Measurements from ENCODE around the gene SLC51B. TPM values are rescaled to one million over a fixed set of nuclear protein-coding genes. Genes with fewer than 3 reads are reported as not detected.

Gene SLC51B
- total and polyA plus RNA-seq, 2 of the 4 experiments (the other 2 are of a cell fraction) = not detected

DNA sequence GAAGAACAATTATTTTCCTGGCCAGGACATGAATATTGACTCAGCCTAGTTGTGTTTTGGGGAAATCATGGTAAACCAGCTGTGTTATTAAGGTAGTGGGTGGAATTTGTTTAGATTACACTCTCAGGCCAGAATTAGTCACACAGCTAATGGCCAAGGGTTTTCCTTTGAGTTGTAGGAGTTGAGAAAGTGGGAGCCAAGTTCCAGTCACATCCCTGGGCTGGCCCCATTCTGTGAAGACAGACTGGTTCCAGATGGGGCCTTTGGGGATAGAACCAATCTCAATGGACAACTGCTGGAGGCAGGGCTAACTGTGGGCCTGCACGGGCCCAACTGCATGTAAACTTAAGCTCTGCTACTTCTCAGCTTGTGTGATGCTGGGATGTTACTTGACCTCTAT, 24.0 kb downstream of the SLC51B start:
- dilution Hi-C loops (cut with HindIII; ENCODE audit: low sequenced_read_pairs, unreplicated experiment) = no loop called here

More for the DNA sequence above, 24.0 kb downstream of the SLC51B start:
- H3K4me1 ChIP-seq (ENCODE audit: control insufficient read depth, insufficient read depth, low read length) = peaks cover 42% of the 10 kb centered on the region
- peak overlapping the region; percentile 75; the same call in 1 of the 3 replicates for H2BK15ac ChIP-seq (ENCODE audit: low read depth, low read length)
- POLR2A ChIA-PET (ENCODE audit: unreplicated experiment) = interaction anchor here (0.5 to 0.6 kb wide), 2 partner anchors 270 to 1107 kb away, joined by 3 to 4 read pairs; no protein-coding TSS in a partner anchor
- H3K18ac ChIP-seq (ENCODE audit: low read depth, low read length) = no peak overlapping the region
- no peak overlapping the region for H3K56ac ChIP-seq (ENCODE audit: extremely low read depth, insufficient read depth, low read length)
- CTCF ChIA-PET = interaction anchor here (0.6 to 2.2 kb wide), 5 partner anchors 14 to 290 kb away, joined by 3 to 8 read pairs (median 6); no protein-coding TSS in a partner anchor
- peak overlapping the region; percentile 77; the same call in 1 of the 2 replicates for H3K27ac ChIP-seq (ENCODE audit: insufficient read depth, low read length)
- H3K36me3 ChIP-seq (ENCODE audit: control insufficient read depth, insufficient read depth, low read length) = no peaks in the 10 kb centered on the region
- H3K9me1 ChIP-seq (ENCODE audit: insufficient read depth, low read length) = peaks cover 37% of the 10 kb centered on the region
- no peak overlapping the region for H2AK9ac ChIP-seq (replicated peaks; ENCODE audit: low read depth, low read length, poor library complexity)
- peak overlapping the region; percentile 42; the same call in 1 of the 2 replicates for H3K4me2 ChIP-seq (ENCODE audit: low read depth, low read length)
- ATAC-seq (ENCODE audit: low read depth) (peak; percentile 95), DNase-seq (peak; percentile 99)
- in situ Hi-C loops (cut with MboI; ENCODE audit: low sequenced_read_pairs) = no loop called here
- WGBS, 2 experiments (ENCODE audit: extremely low coverage in 2 of 2, insufficient read length in 1 of 2) = no CpG with 5 or more reads among the region's 1 CpG
- no peaks in the 10 kb centered on the region for H3K79me1 ChIP-seq (ENCODE audit: low read depth in 1 of 2, low read length in 2 of 2)
- H4K91ac ChIP-seq (ENCODE audit: insufficient read depth, low read depth, low read length) = no peak overlapping the region
- H2AFZ ChIP-seq (replicated peaks; ENCODE audit: low read length, poor library complexity) = no peak overlapping the region
- no TSS peak for BruUV-seq (replicated peaks)
- TF ChIP-seq SMC3 (IDR thresholded peaks at IDR 0.05; ENCODE audit: low read depth, low read length) (no peak), BHLHE40 (IDR thresholded peaks at IDR 0.05; ENCODE audit: low read depth, low read length) (peak; percentile 87), RCOR1 (IDR thresholded peaks at IDR 0.05; ENCODE audit: insufficient replicate concordance, low read length) (no peak), RAD21 (IDR thresholded peaks at IDR 0.05; ENCODE audit: low read length) (no peak), CEBPB (IDR thresholded peaks at IDR 0.05; ENCODE audit: low read depth, low read length) (peak; percentile 35), MAFK (IDR thresholded peaks at IDR 0.05; ENCODE audit: low read depth, low read length) (0 out of 2 replicates have a peak, but pooled peaks have one; percentile 0), FOS (IDR thresholded peaks at IDR 0.05; ENCODE audit: low read depth, low read length) (peak; percentile 75), CHD1 (IDR thresholded peaks at IDR 0.05; ENCODE audit: low read depth, low read length) (no peak), MXI1 (IDR thresholded peaks at IDR 0.05; ENCODE audit: borderline replicate concordance, low read depth, low read length) (no peak), MAZ (IDR thresholded peaks at IDR 0.05; ENCODE audit: borderline replicate concordance, low read depth, low read length) (no peak; the same call in 1 of the 2 replicates)
- TF ChIP-seq, protein P1, sequence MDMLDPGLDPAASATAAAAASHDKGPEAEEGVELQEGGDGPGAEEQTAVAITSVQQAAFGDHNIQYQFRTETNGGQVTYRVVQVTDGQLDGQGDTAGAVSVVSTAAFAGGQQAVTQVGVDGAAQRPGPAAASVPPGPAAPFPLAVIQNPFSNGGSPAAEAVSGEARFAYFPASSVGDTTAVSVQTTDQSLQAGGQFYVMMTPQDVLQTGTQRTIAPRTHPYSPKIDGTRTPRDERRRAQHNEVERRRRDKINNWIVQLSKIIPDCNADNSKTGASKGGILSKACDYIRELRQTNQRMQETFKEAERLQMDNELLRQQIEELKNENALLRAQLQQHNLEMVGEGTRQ (IDR thresholded peaks at IDR 0.05; ENCODE audit: low read depth, low read length) = no peak
- TF ChIP-seq, protein P2, sequence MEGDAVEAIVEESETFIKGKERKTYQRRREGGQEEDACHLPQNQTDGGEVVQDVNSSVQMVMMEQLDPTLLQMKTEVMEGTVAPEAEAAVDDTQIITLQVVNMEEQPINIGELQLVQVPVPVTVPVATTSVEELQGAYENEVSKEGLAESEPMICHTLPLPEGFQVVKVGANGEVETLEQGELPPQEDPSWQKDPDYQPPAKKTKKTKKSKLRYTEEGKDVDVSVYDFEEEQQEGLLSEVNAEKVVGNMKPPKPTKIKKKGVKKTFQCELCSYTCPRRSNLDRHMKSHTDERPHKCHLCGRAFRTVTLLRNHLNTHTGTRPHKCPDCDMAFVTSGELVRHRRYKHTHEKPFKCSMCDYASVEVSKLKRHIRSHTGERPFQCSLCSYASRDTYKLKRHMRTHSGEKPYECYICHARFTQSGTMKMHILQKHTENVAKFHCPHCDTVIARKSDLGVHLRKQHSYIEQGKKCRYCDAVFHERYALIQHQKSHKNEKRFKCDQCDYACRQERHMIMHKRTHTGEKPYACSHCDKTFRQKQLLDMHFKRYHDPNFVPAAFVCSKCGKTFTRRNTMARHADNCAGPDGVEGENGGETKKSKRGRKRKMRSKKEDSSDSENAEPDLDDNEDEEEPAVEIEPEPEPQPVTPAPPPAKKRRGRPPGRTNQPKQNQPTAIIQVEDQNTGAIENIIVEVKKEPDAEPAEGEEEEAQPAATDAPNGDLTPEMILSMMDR (conservative IDR thresholded peaks at IDR 0.05; ENCODE audit: low read depth, low read length) = no peak
- peaks cover 16% of the 10 kb centered on the region for H3K27me3 ChIP-seq (ENCODE audit: control insufficient read depth, insufficient read depth, low read length)
- peak overlapping the region; percentile 82 for H2BK120ac ChIP-seq (ENCODE audit: low read depth, low read length)
- H3K9me3 ChIP-seq (ENCODE audit: control insufficient read depth, insufficient read depth, low read length) = no peaks in the 10 kb centered on the region
- H3K14ac ChIP-seq (replicated peaks; ENCODE audit: low read depth, low read length) = no peak overlapping the region
- H3K23ac ChIP-seq (ENCODE audit: low read depth, low read length) = no peak overlapping the region
- peaks cover 9% of the 10 kb centered on the region for H4K20me1 ChIP-seq (ENCODE audit: insufficient read depth, low read length)
- no peak overlapping the region for H3K9ac ChIP-seq (ENCODE audit: low read depth, low read length)
- H4K8ac ChIP-seq (ENCODE audit: low read depth in 2 of 2, low read length in 2 of 2) = no peak overlapping the region
- intact Hi-C loops (cut with micrococcal nuclease) = no loop called here
- no peak overlapping the region for H3K4me3 ChIP-seq (ENCODE audit: insufficient read depth, low read depth, low read length)
- no peak overlapping the region for H2AK5ac ChIP-seq (ENCODE audit: low read depth, low read length)
- H2BK20ac ChIP-seq (ENCODE audit: low read depth, low read length) = peak overlapping the region; percentile 84; the same call in 1 of the 2 replicates
- peak overlapping the region; percentile 79 for H2BK5ac ChIP-seq (ENCODE audit: low read depth, low read length, poor library complexity, severe bottlenecking)
- H3K4ac ChIP-seq (ENCODE audit: low read depth, low read length) = peak overlapping the region; percentile 78
- no peak overlapping the region for H4K5ac ChIP-seq (ENCODE audit: low read depth, low read length)

All from IMR-90 (cell line).